Prostate gland (tissue), 2 donors: ENCODE measurements around the gene PELI1.

Experiments used
- POLR2A ChIP-seq: fragments of 450-650 bp; IDR thresholded peaks from one replicate; pipeline ENCODE4 v1.6.1; 2016; ENCODE audit warnings: antibody characterized with exemption, mild to moderate bottlenecking
- TF ChIP-seq, protein P1 (sequence below), 4 experiments: fragments of 200-600 bp in 2 of 4; fragments of 450-650 bp in 2 of 4; sonication (generic) in 2 of 4; IDR thresholded peaks; 1 replicate in 3 of 4; 2 replicates in 1 of 4; pipeline ENCODE4 v1.5.1; 2016 to 2019; ENCODE audit warnings: antibody characterized with exemption in 4 of 4, mild to moderate bottlenecking in 2 of 4, moderate library complexity in 2 of 4

DNA sequence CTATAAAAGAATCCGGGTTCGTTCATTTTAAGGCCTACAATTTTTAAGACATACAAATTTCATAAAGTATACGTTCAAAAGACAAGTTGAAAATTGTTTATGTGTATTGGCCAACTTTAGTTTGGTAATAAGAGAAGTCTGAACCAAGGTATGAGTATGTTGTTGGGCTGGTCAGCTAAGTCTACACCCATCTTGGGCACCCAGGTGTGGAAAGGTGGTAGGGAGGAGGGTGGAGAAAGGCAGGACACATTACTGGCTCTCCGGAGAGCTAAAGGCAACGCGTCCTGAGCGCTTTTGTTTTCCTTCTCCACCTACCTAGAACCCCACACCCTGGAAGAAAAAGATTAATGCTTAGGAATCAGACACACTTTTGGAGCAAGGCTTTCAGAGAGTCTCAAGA lies 899 bp upstream of the PELI1 start:
- no peak for TF ChIP-seq POLR2A
- TF ChIP-seq, protein P1, sequence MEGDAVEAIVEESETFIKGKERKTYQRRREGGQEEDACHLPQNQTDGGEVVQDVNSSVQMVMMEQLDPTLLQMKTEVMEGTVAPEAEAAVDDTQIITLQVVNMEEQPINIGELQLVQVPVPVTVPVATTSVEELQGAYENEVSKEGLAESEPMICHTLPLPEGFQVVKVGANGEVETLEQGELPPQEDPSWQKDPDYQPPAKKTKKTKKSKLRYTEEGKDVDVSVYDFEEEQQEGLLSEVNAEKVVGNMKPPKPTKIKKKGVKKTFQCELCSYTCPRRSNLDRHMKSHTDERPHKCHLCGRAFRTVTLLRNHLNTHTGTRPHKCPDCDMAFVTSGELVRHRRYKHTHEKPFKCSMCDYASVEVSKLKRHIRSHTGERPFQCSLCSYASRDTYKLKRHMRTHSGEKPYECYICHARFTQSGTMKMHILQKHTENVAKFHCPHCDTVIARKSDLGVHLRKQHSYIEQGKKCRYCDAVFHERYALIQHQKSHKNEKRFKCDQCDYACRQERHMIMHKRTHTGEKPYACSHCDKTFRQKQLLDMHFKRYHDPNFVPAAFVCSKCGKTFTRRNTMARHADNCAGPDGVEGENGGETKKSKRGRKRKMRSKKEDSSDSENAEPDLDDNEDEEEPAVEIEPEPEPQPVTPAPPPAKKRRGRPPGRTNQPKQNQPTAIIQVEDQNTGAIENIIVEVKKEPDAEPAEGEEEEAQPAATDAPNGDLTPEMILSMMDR (IDR thresholded peaks at IDR 0.05): no peak
